Colon (tissue), 2 donors: Measurements from ENCODE around the gene STX5.
"Not testable (repeated sequence)": the region's sequence is repeated elsewhere in the genome, so short reads cannot be mapped to it uniquely, and the experiment has no call there.

Experiments
- FAIRE-seq: peaks from 2 replicates; lab custom pipeline; 2012; peaks lifted over from hg19 to GRCh38; lab: Jason Lieb, UNC
- donor health status: control.
- donor health status: control.

STX5 gene, protein sequence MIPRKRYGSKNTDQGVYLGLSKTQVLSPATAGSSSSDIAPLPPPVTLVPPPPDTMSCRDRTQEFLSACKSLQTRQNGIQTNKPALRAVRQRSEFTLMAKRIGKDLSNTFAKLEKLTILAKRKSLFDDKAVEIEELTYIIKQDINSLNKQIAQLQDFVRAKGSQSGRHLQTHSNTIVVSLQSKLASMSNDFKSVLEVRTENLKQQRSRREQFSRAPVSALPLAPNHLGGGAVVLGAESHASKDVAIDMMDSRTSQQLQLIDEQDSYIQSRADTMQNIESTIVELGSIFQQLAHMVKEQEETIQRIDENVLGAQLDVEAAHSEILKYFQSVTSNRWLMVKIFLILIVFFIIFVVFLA

DNA sequence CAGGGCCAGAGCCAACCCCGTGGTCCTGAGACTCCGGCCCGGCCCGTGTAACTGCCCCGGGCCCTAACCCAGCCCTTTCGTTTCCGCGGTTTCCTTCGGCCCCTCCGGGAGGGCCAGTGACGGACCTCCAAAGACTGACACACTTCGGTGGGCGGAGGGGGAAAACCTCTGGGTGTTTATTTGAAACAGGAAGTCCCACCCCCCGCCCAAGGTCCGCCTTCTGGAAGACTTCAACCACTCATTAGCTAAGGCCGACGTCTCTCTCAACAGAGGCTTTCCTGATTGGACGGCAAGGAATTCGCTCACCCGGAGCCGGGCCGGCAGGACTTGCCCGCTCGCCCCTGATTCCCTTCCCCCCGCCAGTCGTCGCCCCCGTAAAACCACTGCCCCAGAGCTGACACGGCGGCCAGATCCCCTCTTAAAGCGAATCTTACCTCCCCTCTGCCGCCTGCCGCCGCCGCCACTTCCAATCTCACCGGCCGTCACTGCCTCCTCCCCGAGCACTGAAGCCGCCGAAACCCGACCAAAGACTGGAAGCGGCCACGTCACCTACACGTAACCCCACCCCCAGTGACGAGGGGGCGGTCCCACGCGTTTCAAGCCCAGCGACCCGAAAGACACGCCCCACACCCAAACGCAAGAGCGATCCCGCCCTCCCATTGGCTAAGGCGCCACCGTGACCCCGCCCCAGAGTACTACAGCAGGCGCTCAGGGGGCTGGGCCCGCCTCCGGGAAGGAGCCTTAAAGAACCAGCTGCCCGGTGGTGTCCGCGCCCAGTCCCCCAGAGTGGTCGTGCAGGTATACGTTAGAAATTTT, at the start of gene STX5:
STX5 (minus strand) TSS at position 532 of the 816 bp plus-strand sequence. CDS start 808 bp downstream, outside the sequence.
- FAIRE-seq: peak; percentile 18

DNA sequence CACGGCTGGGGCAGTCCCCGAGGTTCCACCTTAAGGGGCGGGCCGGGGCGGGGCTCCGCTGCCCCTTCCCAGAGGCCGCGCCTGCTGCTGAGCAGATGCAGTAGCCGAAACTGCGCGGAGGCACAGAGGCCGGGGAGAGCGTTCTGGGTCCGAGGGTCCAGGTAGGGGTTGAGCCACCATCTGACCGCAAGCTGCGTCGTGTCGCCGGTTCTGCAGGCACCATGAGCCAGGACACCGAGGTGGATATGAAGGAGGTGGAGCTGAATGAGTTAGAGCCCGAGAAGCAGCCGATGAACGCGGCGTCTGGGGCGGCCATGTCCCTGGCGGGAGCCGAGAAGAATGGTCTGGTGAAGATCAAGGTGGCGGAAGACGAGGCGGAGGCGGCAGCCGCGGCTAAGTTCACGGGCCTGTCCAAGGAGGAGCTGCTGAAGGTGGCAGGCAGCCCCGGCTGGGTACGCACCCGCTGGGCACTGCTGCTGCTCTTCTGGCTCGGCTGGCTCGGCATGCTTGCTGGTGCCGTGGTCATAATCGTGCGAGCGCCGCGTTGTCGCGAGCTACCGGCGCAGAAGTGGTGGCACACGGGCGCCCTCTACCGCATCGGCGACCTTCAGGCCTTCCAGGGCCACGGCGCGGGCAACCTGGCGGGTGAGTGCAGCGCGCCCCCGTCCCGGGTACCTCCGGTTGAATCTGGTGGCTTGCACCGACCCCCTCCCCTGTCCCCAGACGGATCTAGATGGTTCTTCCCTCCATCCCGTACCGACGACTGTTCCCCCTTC, 49.1 kb upstream of the STX5 start, which contains the start of gene SLC3A2:
SLC3A2 (plus strand) TSS at position 94 of the 776 bp plus-strand sequence; CDS start at position 222, 128 bp downstream.
- no peak for FAIRE-seq

DNA sequence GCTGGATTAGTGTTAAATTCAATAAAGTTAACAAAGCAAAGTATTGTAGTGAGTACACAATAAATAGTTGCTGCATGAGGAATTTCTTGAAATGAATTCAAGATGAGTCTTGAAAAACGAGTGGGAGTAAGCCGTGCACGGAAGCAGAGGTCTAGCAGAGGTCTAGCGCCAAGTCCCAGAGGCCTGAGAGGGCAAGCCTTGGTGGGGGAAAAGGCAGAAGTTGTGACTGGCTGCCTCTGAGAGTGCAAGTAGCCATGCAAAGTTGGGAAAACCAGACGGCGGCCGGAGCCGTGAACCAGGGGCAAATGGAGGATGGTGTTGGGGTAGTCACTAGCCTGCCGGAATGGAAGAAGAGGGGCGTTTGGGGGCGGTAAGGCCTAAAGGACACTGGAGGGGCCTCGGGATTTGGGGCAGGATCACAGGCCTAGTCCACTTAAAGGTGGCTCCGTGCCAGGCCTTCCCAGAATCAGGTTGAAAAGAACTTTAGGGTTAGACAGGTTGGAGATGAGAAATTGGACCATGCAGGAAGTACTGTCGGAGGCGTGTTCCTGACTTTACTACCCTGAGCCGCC, 48.5 kb upstream of the STX5 start:
- no peak for FAIRE-seq

DNA sequence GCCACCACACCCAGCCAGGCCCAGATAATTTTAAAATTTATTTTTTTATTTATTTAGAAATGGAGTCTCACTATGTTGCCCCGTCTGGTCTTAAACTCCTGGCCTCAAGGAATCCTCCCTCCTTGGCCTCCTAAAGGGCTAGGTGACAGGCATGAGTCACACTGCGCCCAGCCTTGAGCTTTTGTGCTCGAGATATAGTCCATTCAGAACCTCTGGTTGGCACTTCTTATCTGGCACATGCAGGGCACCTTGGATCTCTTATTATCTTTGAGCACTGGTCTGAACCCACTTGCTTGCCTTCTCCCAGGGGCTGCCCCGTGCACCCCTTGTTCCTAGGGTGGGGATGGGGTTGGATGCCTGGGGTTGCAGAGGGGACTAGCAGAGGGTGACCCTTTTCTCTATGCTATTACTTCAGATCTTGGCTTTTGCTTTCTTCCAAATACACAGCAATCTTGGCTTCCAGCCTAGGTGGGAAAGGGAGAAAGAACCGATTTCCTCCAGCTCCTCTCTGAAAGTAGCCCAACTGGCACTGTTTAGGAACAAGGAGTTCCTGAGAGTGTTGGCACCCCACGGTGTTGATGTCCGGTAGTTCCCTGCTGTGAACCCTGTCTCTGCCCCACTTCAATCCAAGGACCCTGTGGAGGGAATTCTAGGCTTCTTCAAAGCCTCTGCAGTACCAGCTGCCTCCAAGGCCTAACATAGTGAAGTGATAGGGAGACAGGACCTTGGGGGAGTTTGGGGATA, 47.6 kb upstream of the STX5 start:
- no peak for FAIRE-seq

DNA sequence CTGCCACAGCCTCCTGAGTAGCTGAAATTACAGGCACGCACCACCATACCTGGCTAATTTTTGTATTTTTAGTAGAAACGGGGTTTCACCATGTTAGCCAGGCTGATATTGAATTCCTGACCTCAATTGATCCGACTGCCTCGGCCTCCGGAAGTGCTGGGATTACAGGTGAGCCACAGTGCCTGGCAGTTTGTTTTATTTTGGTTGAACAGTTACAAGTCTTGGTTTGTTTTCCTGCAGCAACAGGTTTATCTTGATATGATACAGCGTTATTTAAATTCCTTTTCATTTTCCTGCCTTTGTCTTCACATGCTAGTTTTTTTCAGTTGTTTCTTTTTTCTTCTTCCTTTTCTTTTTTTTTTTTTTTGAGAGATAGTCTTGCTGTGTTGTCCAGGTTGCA, 44.9 kb upstream of the STX5 start:
- no peak for FAIRE-seq

DNA sequence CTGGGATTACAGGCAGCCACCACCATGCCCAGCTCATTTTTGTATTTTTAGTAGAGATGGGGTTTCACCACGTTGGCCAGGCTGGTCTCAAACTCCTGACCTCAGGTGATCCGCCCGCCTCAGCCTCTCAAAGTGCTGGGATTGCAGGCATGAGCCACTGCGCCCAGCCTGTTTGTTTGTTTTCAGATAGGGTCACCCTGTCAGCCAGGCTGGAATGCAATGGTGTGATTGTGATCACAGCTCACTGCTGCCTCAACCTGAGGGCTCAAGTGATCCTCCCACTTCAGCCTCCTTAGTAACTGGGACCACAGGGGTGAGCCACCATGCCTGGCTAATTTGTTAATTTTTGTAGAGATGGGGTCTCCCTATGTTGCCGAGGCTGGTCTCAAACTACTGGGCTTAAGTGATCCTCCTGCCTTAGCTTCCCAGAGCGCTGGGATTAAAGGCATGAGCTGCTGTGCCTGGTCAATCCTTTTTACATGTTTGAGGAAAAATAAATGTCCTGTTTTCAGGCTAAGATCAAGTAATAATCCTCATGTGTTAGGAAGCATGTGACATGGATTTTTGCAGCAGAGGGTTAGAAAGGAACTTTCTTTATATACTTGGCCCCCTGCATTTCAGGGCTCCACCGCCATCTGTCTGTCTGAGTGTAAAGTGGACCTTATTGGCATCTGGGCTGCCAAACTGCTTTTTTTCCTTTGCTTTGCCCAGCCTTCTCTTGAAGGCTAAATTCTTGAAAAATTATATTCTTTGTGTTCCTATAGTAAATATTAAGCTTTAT, 44.0 kb upstream of the STX5 start:
- no peak for FAIRE-seq

DNA sequence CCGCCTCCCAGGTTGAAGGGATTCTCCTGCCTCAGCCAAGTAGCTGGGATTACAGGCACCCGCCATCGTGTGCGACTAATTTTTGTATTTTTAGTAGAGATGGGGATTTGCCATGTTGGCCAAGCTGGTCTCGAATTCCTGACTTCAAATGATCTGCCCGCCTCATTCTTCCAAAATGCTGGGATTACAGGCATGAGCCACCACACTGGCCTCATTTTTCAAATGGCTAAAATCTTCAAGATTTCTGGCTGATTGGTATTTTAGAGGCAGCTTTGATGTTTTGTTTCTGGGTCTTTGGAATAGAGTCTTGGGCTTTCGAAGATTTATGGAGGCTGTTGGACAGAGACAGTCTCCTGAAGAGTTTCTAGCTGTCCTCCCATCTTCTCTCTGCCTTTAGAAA, 43.0 kb upstream of the STX5 start:
- no peak for FAIRE-seq

DNA sequence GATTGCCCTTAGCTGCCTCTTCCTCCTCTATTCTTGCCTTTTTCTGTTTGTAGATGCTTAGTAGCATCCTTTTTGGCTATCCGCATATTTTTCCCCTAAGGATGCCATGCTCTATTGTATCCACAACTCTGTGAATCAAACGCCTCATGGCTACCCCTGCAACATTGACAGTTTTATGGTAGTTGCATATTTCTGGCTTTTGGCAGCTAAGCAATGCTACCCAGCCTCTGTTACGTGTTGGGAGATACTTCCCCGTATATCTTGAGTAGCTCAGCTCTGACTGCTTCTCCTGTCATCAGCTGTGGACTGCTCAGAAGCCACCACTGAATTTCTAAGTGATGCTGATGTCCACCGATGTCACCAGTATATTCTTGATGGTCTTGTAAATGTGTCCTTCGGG, 33.8 kb upstream of the STX5 start:
- FAIRE-seq: no peak

DNA sequence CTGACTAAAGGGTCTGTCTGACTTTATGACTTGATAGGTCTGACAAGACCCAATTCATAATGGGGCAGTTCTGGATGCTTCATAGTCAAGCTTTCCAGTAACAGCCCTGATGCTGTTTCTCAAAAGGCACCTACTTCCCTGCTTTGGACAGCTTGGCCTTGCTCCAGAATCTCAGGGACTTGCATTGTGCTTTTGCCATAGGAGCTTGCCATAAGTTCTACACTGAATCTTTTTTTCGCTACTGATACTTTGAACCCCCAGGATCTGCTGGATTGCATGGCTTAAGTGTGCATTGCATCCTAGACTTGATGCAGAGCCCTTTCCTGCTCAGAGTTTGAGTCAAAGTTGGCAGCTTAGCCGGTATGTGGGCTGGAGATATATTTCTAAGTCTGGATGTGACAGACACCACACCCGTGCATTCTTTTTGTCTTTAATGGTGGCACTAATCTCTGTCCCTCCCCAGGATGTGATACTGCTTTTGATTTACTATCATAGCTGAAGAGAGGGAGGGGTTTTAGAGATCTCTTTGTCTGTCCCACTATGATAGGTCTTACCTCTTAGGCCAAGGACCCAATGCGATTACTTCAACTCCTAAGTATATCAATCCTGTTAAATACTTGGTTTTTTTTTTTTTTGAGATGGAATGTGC, 32.0 kb upstream of the STX5 start:
- FAIRE-seq: no peak

DNA sequence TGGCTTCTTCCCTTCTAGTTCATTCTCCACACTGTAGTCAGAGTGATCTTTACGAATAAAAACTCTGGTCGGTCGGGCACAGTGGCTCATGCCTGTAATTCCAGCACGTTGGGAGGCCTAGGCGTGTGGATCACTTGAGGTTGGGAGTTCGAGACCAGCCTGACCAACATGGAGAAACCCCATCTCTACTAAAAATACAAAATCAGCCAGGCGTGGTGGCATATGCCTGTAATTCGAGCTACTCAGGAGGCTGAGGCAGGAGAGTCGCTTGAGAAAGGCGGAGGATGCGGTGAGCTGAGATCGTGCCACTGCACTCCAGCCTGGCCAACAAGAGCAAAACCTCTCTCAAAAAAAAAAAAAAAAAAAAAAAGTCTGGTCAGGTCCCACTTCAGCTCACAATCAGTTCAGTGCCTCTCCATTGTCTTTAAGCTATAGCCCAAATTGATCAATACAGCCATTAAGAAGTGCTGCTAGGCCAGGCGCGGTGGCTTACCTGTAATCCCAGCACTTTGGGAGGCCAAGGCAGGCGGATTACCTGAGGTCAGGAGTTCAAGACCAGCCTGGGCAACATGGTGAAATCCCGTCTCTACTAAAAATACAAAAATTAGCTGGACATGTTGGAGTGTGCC, 29.8 kb upstream of the STX5 start:
- FAIRE-seq: not testable (repeated sequence)

DNA sequence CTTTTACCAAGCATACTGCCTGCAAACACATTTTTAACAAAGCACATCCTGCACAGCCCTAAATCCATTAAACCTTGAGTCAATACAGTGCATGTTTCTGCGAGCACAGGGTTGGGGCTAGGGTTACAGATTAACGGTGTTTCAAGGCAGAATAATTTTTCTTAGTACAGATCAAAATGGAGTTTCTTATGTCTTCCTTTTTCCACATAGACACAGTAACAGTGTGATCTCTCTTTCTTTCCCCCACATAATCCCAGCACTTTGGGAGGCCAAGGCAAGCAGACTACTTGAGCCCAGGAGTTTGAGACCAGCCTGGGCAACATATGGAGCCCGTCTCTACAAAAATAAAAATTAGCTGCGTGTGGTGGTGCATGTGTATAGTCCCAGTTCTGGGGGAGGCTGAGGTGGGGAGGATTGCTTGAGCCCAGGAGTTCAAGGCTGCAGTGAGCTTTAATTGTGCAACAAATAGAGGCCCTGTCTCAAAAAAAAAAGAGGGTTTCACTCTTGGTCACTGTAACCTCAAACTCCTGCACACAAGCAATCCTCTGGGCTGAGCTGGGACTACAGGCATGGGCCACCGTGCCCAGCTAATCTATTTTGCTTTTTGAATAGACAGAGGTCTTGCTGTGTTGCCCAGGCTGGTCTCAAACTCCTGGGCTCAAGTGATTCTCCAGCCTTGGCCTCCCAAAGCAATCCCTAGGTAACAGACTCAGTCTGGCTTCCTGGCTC, 29.1 kb upstream of the STX5 start:
- FAIRE-seq: no peak

DNA sequence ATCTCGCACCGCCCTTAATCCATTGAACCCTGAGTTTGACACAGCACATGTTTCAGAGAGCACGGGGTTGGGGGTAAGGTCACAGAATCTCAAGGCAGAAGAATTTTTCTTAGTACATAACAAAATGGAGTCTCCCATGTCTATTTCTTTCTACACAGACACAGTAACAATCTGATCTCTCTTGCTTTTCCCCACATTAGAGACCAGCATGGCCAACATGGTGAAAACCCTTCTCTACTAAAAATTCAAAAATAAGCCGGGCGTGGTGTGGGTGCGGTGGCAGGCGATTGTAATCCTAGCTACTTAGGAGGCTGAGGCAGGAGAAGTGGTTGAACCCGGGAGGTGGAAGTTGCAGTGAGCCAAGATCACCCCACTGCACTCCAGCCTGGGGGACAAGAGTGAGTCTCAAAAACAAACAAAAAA, 27.4 kb upstream of the STX5 start:
- FAIRE-seq: not testable (repeated sequence)

DNA sequence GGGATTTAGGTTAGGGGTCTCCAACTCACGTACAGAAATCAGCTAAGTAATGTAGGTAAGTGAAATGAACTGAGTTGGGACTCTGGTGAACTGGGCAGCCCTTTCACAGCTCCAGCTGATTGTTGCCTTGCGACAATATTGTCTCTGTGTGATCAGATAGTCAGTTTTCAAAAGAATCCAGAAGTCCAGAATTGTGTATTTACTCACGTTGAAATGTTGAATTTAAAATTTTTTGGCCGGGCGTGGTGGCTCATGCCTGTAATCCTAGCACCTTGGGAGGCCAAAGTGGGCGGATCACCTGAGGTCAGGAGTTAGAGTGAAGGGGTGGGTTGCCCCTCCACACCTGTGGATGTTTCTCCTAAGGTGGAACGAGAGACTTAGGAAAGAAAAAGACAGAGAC, 26.4 kb upstream of the STX5 start:
- no peak for FAIRE-seq

DNA sequence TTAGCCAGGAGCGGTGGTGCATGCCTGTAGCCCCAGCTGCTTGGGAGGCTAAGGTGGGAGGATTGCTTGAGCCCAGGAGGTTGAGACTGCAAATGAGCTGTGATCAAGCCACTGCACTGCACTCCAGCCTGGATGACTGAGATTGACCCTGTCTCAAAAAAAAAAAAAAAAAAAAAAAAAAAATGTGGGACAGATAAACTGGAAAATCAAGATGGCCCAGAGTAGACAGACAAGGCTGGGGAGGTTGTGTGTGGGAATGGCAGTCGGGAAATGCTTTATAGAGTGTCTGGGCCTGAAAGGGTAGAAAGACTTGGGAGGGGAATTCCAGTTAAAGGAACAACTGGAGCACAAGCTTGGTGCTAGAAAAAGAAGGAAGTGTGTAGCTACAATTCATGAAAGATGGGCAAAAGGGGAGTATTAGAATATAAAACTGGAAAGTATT, 25.7 kb upstream of the STX5 start:
- no peak for FAIRE-seq

DNA sequence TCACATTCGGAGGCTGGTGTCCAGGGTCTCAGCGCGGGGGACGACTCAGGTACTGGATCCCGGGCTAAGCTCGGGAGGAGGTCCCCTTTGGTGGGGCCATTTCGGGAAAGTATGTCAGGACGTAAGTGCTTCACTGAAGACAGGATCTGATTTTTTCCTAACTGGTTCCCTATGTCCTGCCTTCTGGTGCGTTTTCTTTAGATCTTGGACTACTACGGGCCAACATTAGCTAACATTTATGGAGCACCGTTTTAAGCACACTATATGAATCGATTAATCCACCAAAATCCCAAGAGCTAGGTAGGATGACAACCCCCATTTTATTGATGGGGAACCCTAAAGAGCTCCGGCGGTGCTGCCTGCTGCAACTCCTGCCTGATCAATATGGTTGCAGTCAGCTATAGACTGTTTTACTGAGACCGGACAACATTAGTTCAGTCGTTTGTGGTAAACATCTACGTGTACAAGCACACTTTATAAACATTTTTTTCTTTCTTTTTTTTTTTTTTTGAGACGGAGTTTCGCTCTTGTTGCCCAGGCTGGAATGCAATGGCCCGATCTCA, 24.6 kb upstream of the STX5 start:
- no peak for FAIRE-seq

DNA sequence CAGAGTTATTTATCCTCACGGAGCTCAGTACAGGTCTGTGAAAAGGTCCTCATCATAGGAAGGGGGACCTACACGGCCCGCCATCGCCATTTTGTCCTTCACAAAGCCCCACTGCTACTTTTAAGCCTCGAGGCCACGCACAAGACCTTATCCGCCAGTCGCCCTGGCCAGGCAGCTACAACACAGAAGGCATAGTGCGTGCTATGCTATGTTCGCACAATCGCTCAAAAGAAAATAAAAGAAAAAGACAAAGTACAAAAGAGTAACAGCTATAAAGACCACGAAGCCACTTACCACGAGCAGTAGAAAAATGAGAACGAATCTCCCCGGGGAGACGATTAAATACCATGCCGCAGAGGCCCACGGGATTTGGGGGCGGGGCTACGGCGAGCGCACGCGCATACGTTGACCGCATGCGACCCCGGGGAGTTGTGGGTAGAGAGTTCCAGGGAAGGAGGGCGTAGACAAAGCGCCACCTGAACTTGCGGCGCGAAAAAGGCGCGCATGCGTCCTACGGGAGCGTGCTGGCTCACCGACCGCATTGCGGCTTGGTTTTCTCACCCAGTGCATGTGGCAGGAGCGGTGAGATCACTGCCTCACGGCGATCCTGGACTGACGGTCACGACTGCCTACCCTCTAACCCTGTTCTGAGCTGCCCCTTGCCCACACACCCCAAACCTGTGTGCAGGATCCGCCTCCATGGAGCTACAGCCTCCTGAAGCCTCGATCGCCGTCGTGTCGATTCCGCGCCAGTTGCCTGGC, 23.9 kb upstream of the STX5 start:
- FAIRE-seq: no peak

DNA sequence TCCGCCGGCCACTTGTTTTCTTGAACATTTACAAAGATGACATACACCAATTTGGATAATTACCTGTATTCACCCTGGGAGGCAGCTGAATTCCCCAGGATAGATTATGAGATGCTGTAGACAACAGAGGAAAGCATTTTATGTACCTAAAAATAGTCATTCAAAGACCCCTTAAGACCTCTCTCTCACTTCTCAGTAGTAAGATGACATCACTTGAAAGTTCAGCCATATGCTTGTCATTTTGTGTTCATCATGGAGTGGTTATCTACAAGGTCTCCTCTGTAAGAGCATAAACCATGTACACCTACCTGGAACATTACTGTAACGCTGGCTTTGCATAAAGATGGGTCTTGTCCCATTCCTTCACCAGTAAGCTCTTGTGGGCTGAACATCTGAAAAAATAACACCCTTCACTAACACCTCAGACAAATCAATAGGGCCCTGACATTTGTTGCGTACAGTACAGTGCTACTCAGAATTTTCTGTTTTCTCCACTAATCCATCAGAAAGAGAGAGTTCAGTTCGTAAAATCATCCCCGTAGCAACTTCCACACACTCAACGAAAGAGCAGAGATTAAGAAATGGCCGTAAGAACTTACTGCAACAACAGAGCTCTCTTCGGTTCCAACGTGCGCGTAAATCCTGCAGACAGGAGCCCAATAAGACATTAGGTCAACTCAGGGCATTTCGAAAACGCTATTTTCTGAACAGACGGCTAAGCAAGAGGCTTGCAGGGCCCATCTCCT, 23.1 kb upstream of the STX5 start:
- no peak for FAIRE-seq
